Large intestine (tissue), 12 donors: Measurements from ENCODE around the gene JAG2. TPM values are rescaled to one million over a fixed set of nuclear protein-coding genes. Genes with fewer than 3 reads are reported as not detected.

ENCODE experiments used
- DNase-seq, 2 donors: peaks; one replicate each; pipeline versions ENCODE4 v3.0.0 to v3.0.0-alpha.2; 2013
- H3K27ac ChIP-seq: one replicate; pipeline ENCODE4 v1.5.1; 2013; ENCODE audit warnings: low read length
- H3K27me3 ChIP-seq: 2 replicates; pipeline ENCODE4 v1.6.1; 2013; ENCODE audit warnings: low read length; ENCODE audit not compliant: control insufficient read depth, insufficient read depth
- H3K36me3 ChIP-seq: 2 replicates; pipeline ENCODE4 v1.6.1; 2013; ENCODE audit warnings: low read length; ENCODE audit not compliant: control insufficient read depth, insufficient read depth
- H3K4me1 ChIP-seq: one replicate; pipeline ENCODE4 v1.6.1; 2013; ENCODE audit warnings: low read length; ENCODE audit not compliant: control insufficient read depth, insufficient read depth
- H3K4me3 ChIP-seq: one replicate; pipeline ENCODE4 v1.5.1; 2013; ENCODE audit warnings: low read length
- H3K9me3 ChIP-seq: one replicate; pipeline ENCODE4 v1.6.1; 2013; ENCODE audit warnings: mild to moderate bottlenecking, low read depth, low read length, moderate library complexity; ENCODE audit not compliant: control insufficient read depth
- WGBS: methylation state at CpG from one replicate; pipeline ENCODE4 v1.1.5; 2013; ENCODE audit warnings: low lambda C conversion rate; ENCODE audit not compliant: insufficient coverage; 5-methylcytosine and 5-hydroxymethylcytosine counted together
- long read RNA-seq, 11 donors: transcript quantifications; one replicate each; lab custom pipeline, GENCODE V29; 2026
- polyA plus RNA-seq: library from polyadenylated mRNA; unstranded; fragments of 120-200 nt; gene quantifications from one replicate; pipeline ENCODE4 v1.2.1, GENCODE V29; 2013

Gene JAG2
- polyA plus RNA-seq: 11.0 TPM
- long read RNA-seq, donor 1: 0 reads
- long read RNA-seq, donor 2: 0 reads
- long read RNA-seq, donor 3: 0 reads
- long read RNA-seq, donor 4: 0 reads
- long read RNA-seq, donor 5, full-length matches to known transcripts: 1 of 1 reads
- long read RNA-seq, donor 5, partial matches to known transcripts: 0 of 1 reads
- long read RNA-seq, donor 5, other reads (novel, unspliced or antisense): 0 of 1 reads
- long read RNA-seq, donor 6: 0 reads
- long read RNA-seq, donor 7: 0 reads
- long read RNA-seq, donor 8: 0 reads
- long read RNA-seq, donor 9: 0 reads
- long read RNA-seq, donor 10: 0 reads
- long read RNA-seq, donor 11: 0 reads

- Histone ChIP-seq H3K4me1 (no peaks in the 10 kb centered on the region), H3K27ac (no peak within 1 kb of the TSS), H3K9me3 (peaks cover 3% of the 10 kb centered on the region), H3K27me3 (peaks cover 27% of the 10 kb centered on the region), H3K4me3 (peak within 1 kb of the TSS; percentile 4), H3K36me3 (no peaks in the 10 kb centered on the region)
- no CpG with 5 or more reads among the region's 84 CpGs for WGBS
- DNase-seq: peak in 1 of 2 donors; percentile 53
These were observed at the start of gene JAG2 for GRCh38 chr14:105168496-105168978. TSS of gene JAG2 (minus strand) at chr14:105168776. CDS start at chr14:105168420, 356 bp downstream.

- H3K9me3 ChIP-seq: no peaks in the 10 kb centered on the region
- WGBS: no CpG with 5 or more reads among the region's 11 CpGs
- no peak for DNase-seq
These were observed 49.2 kb upstream of the JAG2 start for GRCh38 chr14:105217774-105218173.

GRCh38 chr14:105216490-105217247 lies 48.1 kb upstream of the JAG2 start:
- DNase-seq: no peak
- H3K27me3 ChIP-seq: no peaks in the 10 kb centered on the region
- H3K9me3 ChIP-seq: no peaks in the 10 kb centered on the region
- peaks cover 69% of the 10 kb centered on the region for H3K36me3 ChIP-seq
- H3K4me3 ChIP-seq: no peak overlapping the region
- no peak overlapping the region for H3K27ac ChIP-seq
- no peaks in the 10 kb centered on the region for H3K4me1 ChIP-seq
- WGBS: no CpG with 5 or more reads among the region's 30 CpGs

More at GRCh38 chr14:105217774-105218173, 49.2 kb upstream of the JAG2 start:
- Histone ChIP-seq H3K27ac (no peak overlapping the region), H3K27me3 (no peaks in the 10 kb centered on the region), H3K36me3 (peaks cover 64% of the 10 kb centered on the region), H3K4me3 (no peak overlapping the region), H3K4me1 (no peaks in the 10 kb centered on the region)

GRCh38 chr14:105215602-105216001 lies 47.0 kb upstream of the JAG2 start:
- H3K36me3 ChIP-seq: peaks cover 68% of the 10 kb centered on the region
- no peak overlapping the region for H3K4me3 ChIP-seq
- no peaks in the 10 kb centered on the region for H3K27me3 ChIP-seq
- H3K4me1 ChIP-seq: no peaks in the 10 kb centered on the region
- no CpG with 5 or more reads among the region's 3 CpGs for WGBS
- no peak for DNase-seq
- H3K9me3 ChIP-seq: no peaks in the 10 kb centered on the region
- no peak overlapping the region for H3K27ac ChIP-seq

GRCh38 chr14:105214324-105214915 lies 45.8 kb upstream of the JAG2 start:
- H3K9me3 ChIP-seq: no peaks in the 10 kb centered on the region
- H3K4me1 ChIP-seq: no peaks in the 10 kb centered on the region
- DNase-seq: no peak
- no peak overlapping the region for H3K27ac ChIP-seq
- H3K4me3 ChIP-seq: no peak overlapping the region
- peaks cover 62% of the 10 kb centered on the region for H3K36me3 ChIP-seq
- no peaks in the 10 kb centered on the region for H3K27me3 ChIP-seq
- WGBS: no CpG with 5 or more reads among the region's 14 CpGs

GRCh38 chr14:105213361-105213760 lies 44.8 kb upstream of the JAG2 start:
- H3K4me1 ChIP-seq: no peaks in the 10 kb centered on the region
- no peak overlapping the region for H3K4me3 ChIP-seq
- WGBS: no CpG with 5 or more reads among the region's 10 CpGs
- no peak for DNase-seq
- peaks cover 54% of the 10 kb centered on the region for H3K36me3 ChIP-seq
- H3K27ac ChIP-seq: no peak overlapping the region
- H3K27me3 ChIP-seq: no peaks in the 10 kb centered on the region
- no peaks in the 10 kb centered on the region for H3K9me3 ChIP-seq

- no peak overlapping the region for H3K4me3 ChIP-seq
- WGBS: no CpG with 5 or more reads among the region's 18 CpGs
- H3K36me3 ChIP-seq: peaks cover 48% of the 10 kb centered on the region
These were observed 44.1 kb upstream of the JAG2 start for GRCh38 chr14:105212541-105213300.

GRCh38 chr14:105211758-105212089 lies 43.1 kb upstream of the JAG2 start:
- Histone ChIP-seq H3K36me3 (peaks cover 38% of the 10 kb centered on the region), H3K4me3 (no peak overlapping the region), H3K9me3 (no peaks in the 10 kb centered on the region), H3K27ac (no peak overlapping the region), H3K27me3 (no peaks in the 10 kb centered on the region), H3K4me1 (no peaks in the 10 kb centered on the region)
- WGBS: no CpG with 5 or more reads among the region's 9 CpGs
- no peak for DNase-seq

More at GRCh38 chr14:105212541-105213300, 44.1 kb upstream of the JAG2 start:
- Histone ChIP-seq H3K4me1 (no peaks in the 10 kb centered on the region), H3K27ac (no peak overlapping the region), H3K27me3 (no peaks in the 10 kb centered on the region), H3K9me3 (no peaks in the 10 kb centered on the region)
- DNase-seq: no peak

- no peak for DNase-seq
- Histone ChIP-seq H3K4me3 (no peak overlapping the region), H3K9me3 (no peaks in the 10 kb centered on the region), H3K36me3 (peaks cover 34% of the 10 kb centered on the region), H3K4me1 (no peaks in the 10 kb centered on the region), H3K27me3 (no peaks in the 10 kb centered on the region), H3K27ac (no peak overlapping the region)
- no CpG with 5 or more reads among the region's 23 CpGs for WGBS
These were observed 42.6 kb upstream of the JAG2 start for GRCh38 chr14:105211086-105211757.
